NCI-H2196 treated with DMSO at 0.1 percent for 48 hours (cell line): ENCODE data around the gene SLC22A31.

Source experiments
- DNase-seq: peaks from one replicate; lab custom pipeline; 2025; ENCODE audit not compliant: unreplicated experiment; lab: John Stamatoyannopoulos, UW

SLC22A31 gene

DNA sequence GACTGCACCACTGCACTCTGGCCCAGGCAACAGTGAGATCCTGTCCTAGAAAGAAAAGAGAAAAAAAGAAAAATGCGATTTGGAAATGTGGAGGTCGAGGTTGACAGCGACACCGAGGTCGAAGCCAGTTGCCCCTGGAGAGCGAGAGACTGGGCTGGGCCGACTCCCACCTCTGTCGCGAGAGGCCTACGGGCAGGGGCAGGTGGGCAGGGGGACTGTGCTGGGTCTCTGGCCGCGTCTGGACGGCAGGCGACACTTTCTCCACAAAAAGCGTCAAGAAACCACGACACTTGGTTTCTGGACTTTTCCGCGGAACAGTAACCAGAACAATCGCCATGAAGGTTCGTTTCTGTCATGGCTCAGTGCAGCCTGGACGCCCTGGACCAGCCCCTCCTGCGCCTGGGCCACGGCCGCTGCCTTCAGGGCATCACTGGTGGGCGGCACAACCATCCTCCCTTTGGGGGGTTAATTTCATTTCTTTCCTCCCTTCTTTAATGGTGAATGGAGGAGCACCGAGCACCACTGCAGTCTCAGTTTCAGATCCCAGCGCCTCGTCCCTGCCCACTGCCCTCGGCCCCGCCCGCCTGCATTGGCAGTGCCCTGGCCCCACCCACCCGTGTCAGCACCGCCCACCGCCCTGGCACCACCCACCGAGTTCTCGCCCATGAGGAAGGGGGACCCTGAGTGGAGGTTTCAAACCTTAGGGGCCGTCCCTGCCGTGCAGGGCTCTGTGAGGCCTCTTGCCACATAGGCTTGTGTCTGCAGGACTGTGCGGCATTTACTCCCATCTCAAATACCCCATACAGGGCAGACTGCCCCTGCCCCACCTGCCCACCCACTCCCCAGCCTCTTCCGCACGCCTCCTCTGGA lies 47.3 kb downstream of the SLC22A31 start:
- DNase-seq: no peak

DNA sequence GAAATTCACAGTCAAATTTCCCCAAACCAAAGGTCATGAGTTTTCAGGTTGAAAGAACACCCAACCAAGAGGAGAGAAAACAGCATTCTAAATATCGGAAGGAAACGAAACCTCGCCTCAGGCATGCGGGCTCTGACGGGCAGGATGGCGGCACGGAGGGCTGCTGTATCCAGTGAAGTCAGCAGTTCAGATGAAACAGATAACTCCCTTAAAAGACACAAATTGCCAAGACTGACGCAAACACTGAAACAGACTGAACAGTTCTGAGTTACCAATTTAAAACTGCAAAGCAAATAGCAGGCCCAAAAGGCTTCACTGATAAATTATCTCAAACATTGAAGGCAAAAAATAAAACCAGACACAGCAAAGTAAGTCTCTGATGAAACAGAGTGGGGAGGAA lies 49.4 kb downstream of the SLC22A31 start:
- no peak for DNase-seq

DNA sequence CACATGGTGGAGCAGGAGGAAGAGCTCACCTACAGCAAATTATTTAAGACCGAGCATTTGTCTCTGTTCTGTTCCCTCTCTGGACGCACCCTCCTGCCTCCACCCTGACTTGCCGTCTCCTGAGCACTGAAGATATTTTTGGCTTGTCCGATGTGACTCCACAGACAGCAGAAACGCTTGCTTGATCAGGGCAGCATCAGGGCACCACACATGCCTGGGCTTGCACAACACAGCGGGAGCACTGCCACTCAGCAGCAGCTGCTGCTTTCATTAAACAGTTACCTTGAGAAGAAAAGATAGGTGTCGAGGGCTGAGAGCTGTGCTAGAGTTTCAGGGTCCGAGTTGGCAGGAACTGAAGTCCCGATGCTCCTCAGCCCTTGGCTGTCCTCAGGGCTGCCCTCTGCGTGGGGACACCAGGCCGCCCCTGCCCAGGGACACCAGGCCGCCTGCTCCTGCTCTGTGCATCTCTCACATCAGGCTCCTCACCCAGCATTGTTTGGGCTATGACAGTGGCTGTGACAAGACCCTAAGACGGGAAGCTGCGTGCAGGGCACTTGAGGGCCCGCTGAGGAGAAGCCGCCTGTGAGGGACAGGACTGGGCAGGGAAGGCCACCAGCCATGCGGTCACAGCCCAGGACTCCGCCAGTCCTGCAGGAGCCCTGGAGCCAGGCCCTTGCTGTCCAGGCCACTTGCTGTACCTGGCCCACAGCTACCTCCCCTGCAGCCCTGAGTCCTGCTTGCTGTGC lies 50.1 kb downstream of the SLC22A31 start:
- DNase-seq: no peak

DNA sequence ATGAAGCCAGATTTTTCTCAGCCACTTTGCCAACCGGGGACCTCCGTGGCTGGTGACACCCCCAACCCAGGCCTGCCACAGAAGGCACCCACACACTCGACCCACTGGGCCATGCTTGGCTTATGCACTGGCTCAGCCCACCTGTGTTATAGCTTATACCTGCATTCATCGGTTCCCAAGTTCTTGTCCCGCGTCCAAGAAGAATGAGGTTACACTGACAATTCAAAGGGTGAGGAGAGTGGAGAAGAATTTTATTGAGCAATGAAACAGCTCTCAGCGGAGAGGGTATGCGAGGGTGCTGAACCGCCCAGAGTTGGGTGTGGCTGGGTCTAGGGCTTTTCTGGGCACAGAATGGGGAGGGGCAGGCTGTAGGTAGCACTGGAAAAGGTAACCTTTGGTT lies 51.0 kb downstream of the SLC22A31 start:
- DNase-seq: no peak

DNA sequence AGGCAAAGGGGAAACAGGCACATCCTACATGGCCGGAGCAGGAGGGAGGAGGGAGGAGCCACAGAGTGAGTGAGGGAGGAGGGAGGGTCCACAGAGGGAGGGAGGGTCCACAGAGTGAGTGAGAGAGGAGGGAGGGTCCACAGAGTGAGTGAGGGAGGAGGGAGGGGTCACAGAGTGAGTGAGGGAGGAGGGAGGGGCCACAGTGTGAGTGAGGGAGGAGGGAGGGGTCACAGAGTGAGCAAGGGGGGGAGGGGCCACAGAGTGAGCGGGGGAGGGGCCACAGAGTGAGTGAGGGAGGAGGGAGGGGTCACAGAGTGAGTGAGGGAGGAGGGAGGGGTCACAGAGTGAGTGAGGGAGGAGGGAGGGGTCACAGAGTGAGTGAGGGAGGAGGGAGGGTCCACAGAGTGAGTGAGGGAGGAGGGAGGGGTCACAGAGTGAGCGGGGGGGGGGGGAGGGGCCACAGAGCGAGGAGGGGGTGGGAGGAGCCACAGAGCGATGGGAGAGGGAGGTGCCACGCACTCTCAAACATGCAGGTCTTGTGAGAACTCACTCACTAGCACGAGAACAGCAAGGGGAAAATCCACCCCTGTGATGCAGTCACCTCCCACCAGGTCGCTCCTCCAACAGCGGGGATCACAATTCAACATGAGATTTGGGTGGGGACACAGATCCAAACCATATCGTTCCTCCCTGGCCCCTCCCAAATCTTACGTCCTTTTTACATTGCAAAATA lies 53.1 kb downstream of the SLC22A31 start:
- DNase-seq: no peak

DNA sequence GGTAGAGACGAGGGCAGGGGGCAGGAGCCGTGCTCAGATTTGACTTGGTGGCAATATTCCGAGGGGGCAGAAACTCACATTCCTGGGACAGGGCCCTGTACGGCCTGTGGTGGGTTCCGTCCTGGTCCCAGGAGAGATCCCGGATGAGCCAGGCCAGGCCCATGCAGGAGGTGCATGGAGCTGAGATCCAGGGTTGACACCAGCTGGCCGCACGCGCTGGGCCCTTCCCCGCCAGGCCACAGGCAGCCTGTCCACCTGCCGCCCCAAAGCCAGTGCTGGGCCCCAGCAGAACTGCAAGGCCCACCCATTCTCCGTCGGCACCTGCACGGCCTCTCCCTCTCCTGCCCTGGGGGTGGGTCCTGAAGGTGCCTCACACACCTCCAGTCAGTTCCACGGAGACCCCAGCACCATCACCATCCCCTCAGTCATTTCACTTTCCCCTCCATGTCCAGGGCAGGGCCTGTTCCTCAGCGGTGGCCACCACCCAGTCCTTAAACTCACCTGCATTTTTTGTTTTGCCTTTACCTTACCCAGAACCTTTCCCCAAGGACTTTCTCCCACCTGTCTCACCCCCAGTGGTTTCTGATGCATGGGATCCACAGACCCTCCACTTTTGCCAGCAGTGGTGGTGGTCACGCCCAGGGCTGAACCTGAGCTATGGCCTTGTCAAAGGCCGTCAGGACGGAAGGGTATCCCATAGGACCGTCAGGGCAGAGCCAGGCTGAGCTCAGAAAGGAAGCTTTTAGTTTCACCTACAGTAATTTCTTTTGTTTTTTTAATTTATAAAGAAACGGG lies 53.9 kb downstream of the SLC22A31 start:
- no peak for DNase-seq
